Occipital lobe (tissue), 2 donors: ENCODE measurements around the gene CERS6. TPM values are rescaled to one million over a fixed set of nuclear protein-coding genes. Genes with fewer than 3 reads are reported as not detected.

Experiments used
- DNase-seq: peaks from one replicate; lab custom pipeline; 2025; lab: John Stamatoyannopoulos, UW
- total RNA-seq: library from RNA; depleted of rRNA; stranded (reverse); fragments of >200 nt; gene quantifications from one replicate; pipeline ENCODE4 v1.2.3, GENCODE V29; 2014

Gene CERS6
- total RNA-seq, 1 donor from 2014 or later = 146 TPM

- no peak for DNase-seq
These were observed 73.2 kb downstream of the CERS6 start for GRCh38 chr2:168529054-168529833.

GRCh38 chr2:168529900-168530561 is 74.0 kb downstream of the CERS6 start:
- no peak for DNase-seq

DNA sequence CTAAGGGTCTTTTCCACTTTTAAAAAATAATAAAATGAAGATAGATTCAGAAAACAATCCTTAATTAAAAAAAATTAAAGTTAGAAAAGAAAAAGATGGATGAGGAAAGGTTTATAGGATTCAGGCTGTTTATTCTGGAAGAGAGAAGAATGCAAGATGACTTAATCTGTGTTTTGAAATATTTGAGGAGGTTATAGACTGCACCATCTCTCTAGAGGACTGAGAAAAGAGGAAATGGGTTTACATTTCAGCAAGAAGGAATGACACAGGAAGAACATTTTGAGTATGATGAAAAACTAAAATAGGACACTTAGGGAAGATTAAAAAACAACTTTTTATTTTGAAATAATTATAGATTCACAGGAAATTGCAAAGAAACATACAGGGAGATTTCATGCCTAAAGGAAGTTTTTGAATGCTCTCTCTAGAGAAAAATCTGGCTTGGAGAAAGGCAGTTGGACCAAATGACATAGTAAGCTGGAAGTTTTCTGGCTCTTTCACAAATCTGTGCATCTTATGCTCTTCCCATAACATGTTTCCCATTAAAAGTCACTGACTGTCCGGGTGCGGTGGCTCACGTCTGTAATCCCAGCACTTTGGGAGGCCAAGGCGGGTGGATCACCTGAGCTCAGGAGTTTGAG is 75.0 kb downstream of the CERS6 start:
- no peak for DNase-seq

- no peak for DNase-seq
These were observed 78.9 kb downstream of the CERS6 start for GRCh38 chr2:168534926-168535325.

DNA sequence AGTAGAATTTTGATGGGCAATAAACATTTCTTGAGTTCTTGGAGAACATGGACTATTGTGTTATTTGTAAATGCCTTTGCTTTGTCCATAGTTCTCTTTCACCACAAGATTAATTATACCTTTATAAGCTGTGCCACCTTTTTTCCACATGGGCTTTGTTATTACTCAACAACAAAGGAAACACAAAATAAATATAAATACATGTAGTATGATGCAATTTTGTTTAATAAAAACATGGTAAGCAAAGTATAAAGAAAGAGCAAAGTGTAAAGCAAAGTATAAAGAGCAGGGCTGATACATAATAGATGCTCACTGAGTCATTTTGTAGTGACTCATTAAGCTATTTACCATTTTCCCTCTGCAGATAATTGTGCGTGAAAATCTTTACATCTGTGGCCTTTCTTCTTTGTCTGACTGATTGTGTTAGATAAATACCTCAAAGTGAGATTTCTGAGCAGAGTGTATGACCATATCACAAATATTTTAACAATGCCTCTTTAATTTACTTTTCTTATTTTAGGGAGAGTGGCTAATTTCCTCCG is 80.9 kb downstream of the CERS6 start:
- DNase-seq = no peak

DNA sequence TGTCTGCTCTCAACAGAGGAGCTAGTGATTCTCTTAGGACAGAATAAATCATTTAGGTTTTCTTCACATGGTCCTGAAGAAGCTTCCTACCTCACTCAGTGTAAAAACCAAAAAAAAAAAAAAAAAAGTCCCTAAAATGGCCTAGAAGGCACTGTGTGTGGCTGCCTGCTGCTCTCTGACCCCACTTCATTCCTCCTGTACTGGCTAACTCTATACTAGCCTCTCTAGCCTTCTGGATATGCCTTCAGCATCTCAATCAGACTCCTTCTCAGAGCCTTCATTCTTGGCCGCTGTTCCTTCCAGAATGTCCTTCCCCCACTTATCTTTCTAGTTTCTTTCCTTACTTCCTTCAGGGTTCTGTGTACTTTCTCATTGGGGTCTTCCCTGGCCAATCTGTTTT is 82.1 kb downstream of the CERS6 start:
- no peak for DNase-seq

DNA sequence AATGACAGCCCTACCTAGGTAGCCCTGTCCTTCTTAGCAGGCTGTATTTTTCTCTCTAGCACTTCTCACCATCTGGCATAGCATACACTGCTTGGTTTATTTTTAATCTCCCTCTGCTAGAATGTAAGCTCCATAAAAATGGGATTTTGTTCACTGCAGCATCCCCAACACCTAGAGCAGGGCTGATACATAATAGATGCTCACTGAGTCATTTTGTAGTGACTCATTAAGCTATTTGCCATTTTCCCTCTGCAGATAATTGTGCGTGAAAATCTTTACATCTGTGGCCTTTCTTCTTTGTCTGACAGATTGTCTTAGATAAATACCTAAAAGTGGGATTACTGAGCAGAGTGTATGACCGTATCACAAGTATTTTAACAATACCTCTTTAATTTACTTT is 82.5 kb downstream of the CERS6 start:
- no peak for DNase-seq

DNA sequence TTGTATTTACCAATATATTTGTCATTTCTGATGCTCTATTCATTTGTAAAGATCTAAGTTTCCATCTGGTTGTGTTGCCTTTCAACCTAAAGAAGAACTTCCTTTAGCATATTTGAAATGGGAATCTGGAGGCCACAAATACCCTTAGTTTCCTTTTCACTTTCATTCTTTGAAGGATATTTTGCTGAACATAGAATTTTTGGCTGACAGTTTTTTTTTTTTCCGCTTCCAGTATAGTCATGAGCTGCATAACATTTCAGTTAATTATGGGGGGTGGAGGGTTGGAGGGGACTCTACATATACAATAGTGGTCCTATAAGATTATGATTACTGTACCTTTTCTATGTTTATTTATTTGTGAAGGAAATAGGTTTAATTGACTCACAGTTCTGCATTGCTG is 83.9 kb downstream of the CERS6 start:
- DNase-seq = no peak

- no peak for DNase-seq
These were observed 85.8 kb downstream of the CERS6 start for GRCh38 chr2:168541858-168542257.

DNA sequence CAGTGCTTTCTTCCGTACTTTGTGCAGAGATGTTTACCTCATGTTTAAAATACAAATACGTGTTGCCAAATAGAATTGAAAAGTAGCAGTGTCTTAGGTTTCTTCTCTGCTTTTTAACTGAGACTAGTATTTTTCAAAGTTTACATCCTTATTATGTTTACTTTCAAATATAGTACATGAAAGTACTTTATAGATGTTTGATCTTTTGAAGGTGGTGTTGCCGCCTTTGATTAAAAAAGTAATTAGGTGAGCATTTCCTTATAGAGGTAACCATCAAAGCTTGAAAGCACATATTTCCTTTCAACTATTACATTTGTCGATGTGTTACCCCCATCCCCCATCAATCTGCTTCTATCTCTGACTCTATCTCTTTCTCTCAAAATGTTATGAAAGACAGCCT is 87.0 kb downstream of the CERS6 start:
- DNase-seq = no peak

- no peak for DNase-seq
These were observed 87.9 kb downstream of the CERS6 start for GRCh38 chr2:168543935-168544334.

DNA sequence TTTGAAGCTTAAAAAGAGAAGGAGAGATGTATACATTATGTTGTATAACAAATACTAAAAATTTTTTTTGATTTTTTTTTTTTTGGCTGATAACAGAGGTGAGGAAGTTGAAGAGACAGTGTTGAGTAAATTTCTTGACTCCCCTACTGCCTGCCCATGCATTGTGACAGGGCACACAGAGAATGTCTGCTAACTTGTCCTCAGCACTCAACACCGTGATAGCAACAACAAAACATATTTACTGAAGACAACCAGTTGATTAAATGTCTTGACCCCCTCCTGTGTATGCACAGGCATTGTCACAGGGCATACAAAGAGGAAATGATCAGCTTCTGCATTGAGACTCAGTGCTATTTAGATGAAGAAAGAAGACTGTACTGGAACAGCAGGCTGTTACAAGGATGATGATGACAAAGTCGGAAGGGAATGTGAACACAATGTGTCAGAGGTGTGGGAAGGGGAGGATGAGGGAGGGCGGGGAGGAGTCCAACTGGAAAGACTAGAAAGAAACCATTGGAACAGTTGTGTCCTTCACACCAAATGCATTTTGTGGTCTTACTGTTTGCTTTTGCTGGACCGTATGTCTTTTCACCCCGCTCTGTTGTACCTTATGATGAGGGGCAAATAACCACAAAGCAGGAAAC is 89.5 kb downstream of the CERS6 start:
- no peak for DNase-seq

- DNase-seq = no peak
These were observed 94.6 kb downstream of the CERS6 start for GRCh38 chr2:168550670-168551069.

DNA sequence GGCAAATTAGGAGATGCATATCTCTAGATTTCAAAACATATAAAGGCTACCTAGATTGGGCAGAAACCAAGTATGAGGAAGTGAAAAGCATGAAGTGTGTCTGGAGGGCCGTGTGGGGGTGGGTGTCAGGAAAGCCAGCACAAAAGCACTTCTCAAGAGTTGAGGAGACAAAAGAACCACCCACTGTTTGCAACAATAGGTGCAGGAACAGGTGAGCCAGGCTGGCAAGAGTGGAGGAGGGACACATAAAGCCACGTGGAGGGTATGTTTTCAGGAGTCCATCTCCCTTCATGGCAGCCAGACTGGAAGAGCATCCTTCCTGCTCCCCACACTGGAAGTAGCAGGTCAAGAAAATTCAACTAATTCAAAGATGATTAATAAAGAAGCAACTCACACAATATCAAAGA is 96.4 kb downstream of the CERS6 start:
- no peak for DNase-seq

DNA sequence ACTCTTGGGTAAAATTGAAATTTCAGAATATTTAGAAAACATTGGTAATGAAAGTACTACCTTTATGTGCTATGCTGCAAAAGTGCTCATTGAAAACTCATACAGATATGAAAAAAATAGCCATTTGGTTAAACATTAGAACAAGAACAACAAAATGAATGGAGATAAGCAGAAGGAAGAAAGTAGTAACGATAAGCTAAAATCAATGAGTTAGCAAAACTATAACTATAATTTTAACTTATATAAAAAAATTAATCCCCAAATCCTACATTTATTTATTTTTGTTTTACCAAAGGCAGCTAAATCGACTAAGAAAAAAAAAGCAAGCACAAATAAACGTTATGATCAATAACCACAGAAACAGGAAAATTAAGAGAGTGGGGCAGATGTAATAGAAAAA is 99.2 kb downstream of the CERS6 start:
- no peak for DNase-seq

- no peak for DNase-seq
These were observed 103.1 kb downstream of the CERS6 start for GRCh38 chr2:168559187-168559586.

DNA sequence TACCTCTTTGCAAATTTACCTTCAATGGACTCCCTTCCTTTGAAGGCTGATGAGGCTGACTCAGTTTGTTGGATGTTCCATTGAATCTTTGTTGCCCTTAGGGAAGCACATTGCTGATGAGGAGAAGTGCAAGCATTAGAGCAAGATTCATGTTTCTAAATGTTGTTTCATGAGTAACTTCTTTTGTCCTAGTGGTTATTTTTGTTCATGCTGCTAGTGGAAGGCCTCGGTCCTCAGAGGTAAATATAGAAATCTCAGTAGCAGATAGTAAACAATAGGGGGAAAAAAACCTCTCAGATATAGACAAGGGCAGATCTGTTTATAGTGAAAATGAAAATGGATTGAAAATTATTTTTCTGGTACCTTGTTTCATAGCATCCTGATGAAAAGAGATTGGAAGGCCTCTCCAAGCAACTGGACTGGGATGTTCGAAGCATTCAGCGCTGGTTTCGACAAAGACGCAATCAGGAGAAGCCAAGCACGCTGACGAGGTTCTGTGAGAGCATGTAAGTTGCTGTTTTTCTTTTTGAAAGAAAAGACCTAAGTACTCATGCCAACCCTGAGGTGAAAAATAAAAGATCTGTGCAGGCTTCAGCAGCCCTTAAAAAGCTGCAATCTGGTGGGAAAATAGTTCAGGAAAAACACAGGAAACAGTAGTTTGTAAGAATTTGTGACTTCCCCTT is 104.9 kb downstream of the CERS6 start:
- no peak for DNase-seq

DNA sequence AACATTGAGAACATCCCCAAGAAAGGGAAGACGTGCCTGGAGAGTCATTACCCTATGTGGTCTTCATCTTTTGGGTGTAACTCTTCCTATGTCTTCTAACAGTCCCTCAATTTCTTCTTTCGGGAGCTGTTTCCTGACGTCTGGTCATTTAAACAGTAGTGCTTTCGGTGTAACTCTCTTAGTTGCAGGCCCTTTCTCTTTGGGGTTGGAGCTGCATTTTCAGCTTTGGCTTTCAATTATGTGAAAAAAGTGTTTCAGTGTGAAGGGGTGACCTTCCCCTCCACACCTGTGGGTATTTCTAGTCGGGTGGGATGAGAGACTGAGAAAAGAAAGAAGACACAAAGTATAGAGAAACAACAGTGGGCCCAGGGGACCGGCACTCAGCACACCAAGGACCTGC is 105.9 kb downstream of the CERS6 start:
- DNase-seq = no peak

DNA sequence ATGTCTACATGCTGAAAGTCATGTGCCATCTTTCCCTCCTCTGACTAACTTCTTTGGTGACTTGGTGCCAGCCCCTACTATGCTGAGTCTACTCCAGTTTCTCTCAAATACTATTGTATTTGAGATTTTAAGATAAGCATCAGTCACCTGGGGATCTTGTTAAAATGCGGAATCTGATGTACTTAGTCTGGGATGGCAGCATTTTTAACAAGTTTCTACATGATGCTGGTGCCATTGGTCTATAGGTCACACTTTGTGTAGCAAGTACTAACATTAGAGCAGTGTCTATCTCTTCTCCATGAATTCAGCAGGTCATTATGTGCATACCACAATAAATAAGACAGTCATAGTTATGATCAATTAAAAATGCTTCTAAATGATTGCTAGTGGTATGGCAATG is 106.9 kb downstream of the CERS6 start:
- DNase-seq = no peak

GRCh38 chr2:168564641-168565040 is 108.6 kb downstream of the CERS6 start:
- DNase-seq = no peak

DNA sequence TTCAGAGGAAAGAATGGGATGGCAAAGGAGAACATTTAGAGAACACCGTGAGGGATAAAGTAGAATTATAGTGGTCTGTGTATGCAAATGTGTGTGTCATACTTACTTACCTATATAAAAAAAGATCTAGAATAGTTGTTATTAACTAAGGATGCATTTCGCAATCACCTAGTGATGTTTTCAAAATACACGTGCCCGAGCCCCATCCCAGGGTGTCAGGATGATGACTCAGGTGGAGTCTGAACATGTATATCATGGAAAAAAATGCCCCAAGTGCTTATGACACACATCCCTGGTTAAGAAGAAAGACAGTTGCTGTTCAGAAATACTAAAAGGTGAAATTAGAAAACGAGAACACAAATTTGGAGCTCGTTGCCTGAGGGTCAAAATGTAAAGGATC is 109.0 kb downstream of the CERS6 start:
- DNase-seq = no peak
